Nephron (organoid): ENCODE measurements around the gene BTBD9.

Source experiments
- H3K27ac Mint-ChIP-seq, 3 experiments: 2 replicates each; pipeline ENCODE4 v1.8.0; 2020; ENCODE audit warnings: mixed read lengths in 3 of 3, mild to moderate bottlenecking in 2 of 3, moderate library complexity in 1 of 3
- H3K27me3 Mint-ChIP-seq: 2 replicates; pipeline ENCODE4 v1.8.0; 2021; ENCODE audit warnings: low read depth, mild to moderate bottlenecking, moderate library complexity, mixed read lengths
- H3K36me3 Mint-ChIP-seq: 2 replicates; pipeline ENCODE4 v1.8.0; 2020; ENCODE audit warnings: low read depth, mixed read lengths
- H3K4me1 Mint-ChIP-seq: 2 replicates; pipeline ENCODE4 v1.8.0; 2020; ENCODE audit warnings: mixed read lengths
- H3K4me3 Mint-ChIP-seq, 3 experiments: 2 replicates each; pipeline ENCODE4 v1.8.0; 2020; ENCODE audit warnings: mild to moderate bottlenecking in 3 of 3, mixed read lengths in 3 of 3, moderate library complexity in 2 of 3
- H3K9me3 Mint-ChIP-seq: 2 replicates; pipeline ENCODE4 v1.8.0; 2020; ENCODE audit warnings: mixed read lengths
- TF ChIP-seq, protein P1 (sequence below), 3 experiments: fragments of 200-600 bp; sonication (generic); IDR thresholded peaks; one replicate each; pipeline ENCODE4 v1.5.0; 2021; ENCODE audit warnings: antibody characterized with exemption in 3 of 3; ENCODE audit not compliant: unreplicated experiment in 3 of 3

BTBD9 gene

DNA sequence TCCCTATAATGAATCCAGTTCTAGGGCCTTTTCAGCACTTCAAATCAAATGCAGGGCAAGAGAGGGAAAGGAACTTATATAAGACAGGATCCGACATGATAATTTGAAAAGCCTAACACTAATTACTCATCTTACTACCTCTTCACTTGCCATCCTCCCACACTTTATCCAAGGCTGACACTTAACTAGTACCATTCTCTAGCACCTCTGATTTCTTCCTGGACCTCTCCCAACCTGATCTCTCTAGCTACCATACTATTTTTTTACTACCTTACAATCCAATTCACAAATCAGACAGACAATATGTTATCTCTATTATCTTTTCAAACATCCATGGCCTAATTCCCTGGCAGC lies 50.4 kb downstream of the BTBD9 start:
- H3K27ac Mint-ChIP-seq: no peak overlapping the region
- H3K4me1 Mint-ChIP-seq: no peaks in the 10 kb centered on the region
- H3K36me3 Mint-ChIP-seq: peaks cover 14% of the 10 kb centered on the region
- TF ChIP-seq, protein P1, sequence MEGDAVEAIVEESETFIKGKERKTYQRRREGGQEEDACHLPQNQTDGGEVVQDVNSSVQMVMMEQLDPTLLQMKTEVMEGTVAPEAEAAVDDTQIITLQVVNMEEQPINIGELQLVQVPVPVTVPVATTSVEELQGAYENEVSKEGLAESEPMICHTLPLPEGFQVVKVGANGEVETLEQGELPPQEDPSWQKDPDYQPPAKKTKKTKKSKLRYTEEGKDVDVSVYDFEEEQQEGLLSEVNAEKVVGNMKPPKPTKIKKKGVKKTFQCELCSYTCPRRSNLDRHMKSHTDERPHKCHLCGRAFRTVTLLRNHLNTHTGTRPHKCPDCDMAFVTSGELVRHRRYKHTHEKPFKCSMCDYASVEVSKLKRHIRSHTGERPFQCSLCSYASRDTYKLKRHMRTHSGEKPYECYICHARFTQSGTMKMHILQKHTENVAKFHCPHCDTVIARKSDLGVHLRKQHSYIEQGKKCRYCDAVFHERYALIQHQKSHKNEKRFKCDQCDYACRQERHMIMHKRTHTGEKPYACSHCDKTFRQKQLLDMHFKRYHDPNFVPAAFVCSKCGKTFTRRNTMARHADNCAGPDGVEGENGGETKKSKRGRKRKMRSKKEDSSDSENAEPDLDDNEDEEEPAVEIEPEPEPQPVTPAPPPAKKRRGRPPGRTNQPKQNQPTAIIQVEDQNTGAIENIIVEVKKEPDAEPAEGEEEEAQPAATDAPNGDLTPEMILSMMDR (IDR thresholded peaks at IDR 0.05; ENCODE audit: unreplicated experiment in 3 of 3): no peak
- no peaks in the 10 kb centered on the region for H3K9me3 Mint-ChIP-seq
- H3K4me3 Mint-ChIP-seq: no peak overlapping the region
- no peaks in the 10 kb centered on the region for H3K27me3 Mint-ChIP-seq

DNA sequence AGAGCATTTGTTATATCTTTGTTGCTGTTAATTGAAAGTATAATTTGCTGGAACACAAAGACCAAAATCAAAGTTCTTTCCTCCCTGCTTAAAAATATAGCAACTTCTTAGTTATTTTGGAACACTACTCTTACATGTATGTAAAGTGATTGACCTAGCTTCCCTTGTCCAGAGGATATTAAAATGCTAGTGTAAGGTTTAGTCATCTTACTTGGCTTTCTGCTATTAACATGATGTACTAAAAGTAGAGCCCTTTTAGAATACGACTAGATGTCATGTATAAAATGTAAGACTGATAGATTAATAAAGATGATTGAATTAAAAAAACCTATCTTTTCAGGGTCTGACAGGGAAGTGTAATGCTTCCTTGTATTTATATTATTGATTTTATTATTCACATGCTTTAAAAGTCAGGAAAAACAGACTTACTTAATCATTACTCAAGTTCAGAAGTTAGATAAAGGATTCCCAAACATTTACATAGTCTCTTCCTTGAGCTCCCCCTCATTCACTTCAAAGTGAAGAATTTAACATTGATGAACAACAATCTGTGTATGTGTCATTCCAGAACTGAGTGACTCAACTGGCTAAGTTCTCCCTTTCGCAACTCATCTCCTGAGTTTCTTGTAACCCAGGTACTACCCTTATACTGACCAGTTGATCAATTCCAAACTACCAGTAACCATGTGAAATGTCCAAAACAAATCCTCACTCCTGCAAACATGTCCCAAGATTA lies 50.9 kb downstream of the BTBD9 start:
- no peaks in the 10 kb centered on the region for H3K9me3 Mint-ChIP-seq
- no peak overlapping the region for H3K27ac Mint-ChIP-seq
- peaks cover 14% of the 10 kb centered on the region for H3K36me3 Mint-ChIP-seq
- H3K4me1 Mint-ChIP-seq: no peaks in the 10 kb centered on the region
- no peaks in the 10 kb centered on the region for H3K27me3 Mint-ChIP-seq
- H3K4me3 Mint-ChIP-seq: no peak overlapping the region
- TF ChIP-seq, protein P1 (IDR thresholded peaks at IDR 0.05; ENCODE audit: unreplicated experiment in 3 of 3): no peak

DNA sequence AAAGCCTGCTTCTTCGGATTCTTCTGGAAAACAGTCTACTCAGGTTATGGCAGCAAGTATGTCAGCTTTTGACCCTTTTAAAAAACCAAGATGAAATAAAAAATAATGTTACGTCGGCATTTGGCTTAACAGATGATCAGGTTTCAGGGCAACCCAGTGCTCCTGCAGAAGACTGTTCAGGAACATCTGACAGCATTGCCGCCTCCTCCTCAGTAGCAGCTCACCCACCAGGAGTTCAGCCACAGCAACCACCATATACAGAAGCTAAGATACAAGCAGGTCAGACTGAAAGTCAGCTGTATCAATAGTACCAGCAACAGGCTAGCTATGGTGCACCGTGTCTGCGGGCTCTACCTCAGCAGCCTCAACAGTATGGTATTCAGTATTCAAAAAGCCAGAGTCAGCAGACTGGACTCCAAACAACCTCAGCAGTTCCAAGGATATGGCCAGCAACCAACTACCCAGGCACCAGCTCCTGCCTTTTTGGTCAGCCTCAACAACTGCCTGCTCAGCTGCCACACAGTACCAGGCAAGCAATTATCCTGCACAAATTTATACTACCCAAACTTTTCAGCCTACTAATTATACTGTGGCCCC lies 51.9 kb downstream of the BTBD9 start:
- Mint-ChIP-seq H3K36me3 (peaks cover 6% of the 10 kb centered on the region), H3K4me1 (no peaks in the 10 kb centered on the region), H3K9me3 (no peaks in the 10 kb centered on the region), H3K27ac (no peak overlapping the region), H3K4me3 (no peak overlapping the region), H3K27me3 (no peaks in the 10 kb centered on the region)
- TF ChIP-seq, protein P1 (IDR thresholded peaks at IDR 0.05; ENCODE audit: unreplicated experiment in 3 of 3): no peak

DNA sequence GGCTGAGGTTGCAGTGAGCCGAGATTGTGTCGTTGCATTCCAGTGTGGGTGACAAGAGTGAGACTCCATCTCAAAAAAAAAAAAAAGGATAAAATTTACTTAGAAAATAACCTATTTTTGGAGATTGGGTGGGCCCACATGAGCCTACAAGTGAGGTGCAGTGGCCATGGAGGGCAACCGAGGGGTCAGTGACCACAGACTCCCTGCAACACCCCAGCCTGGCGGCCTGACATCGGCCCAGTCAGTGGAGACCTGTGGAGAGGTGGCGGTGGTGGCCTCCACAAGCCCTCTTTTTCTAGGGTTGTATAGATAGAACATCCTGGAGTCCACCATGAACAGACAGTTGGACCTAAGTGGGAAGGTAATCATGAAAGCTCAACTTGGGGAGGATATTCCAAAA lies 52.7 kb downstream of the BTBD9 start:
- Mint-ChIP-seq H3K36me3 (peaks cover under 1% of the 10 kb centered on the region), H3K9me3 (no peaks in the 10 kb centered on the region), H3K4me1 (no peaks in the 10 kb centered on the region), H3K27ac (no peak overlapping the region), H3K4me3 (no peak overlapping the region), H3K27me3 (no peaks in the 10 kb centered on the region)
- TF ChIP-seq, protein P1 (IDR thresholded peaks at IDR 0.05; ENCODE audit: unreplicated experiment in 3 of 3): no peak

DNA sequence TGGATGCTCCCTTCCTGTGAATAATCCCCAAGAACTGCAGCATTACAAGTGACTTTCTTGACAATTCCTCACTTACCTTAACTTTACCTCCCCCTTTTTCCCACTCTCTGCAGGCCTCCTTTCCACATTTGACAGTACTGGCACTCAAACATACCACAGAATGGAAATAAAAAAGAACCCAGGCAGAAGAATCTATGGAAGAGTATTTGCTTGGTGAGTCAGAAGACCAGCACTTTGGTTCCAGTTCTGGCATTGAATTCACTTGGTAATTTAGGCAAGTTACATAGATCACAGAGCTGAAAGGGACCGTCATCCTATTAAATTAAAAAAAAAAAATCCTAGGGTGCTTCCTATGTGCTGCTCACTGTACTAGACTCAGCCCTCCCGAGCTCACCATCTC lies 55.0 kb downstream of the BTBD9 start:
- Mint-ChIP-seq H3K27ac (no peak overlapping the region), H3K4me1 (no peaks in the 10 kb centered on the region), H3K9me3 (no peaks in the 10 kb centered on the region), H3K4me3 (no peak overlapping the region), H3K27me3 (no peaks in the 10 kb centered on the region), H3K36me3 (peaks cover 4% of the 10 kb centered on the region)
- TF ChIP-seq, protein P1 (IDR thresholded peaks at IDR 0.05; ENCODE audit: unreplicated experiment in 3 of 3): no peak

DNA sequence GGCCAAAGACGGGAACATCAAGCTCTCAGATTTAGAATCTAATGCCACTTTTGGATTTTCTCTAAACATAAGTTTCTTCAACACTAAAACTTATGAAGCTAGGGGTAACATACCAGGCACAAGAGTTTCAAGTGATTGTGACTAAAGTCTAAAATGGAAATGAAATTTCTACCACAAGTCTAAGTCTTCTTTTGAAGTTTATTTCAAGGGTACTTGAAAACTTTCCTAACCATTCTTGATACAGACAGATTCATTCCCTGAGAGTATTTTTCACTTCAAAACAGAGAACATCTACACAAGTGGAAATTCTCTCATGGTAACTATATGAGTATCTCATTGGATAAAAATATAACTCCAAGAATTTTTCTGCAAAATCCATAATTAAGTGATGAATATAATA lies 56.2 kb downstream of the BTBD9 start:
- H3K4me1 Mint-ChIP-seq: no peaks in the 10 kb centered on the region
- no peaks in the 10 kb centered on the region for H3K27me3 Mint-ChIP-seq
- H3K9me3 Mint-ChIP-seq: no peaks in the 10 kb centered on the region
- no peak overlapping the region for H3K4me3 Mint-ChIP-seq
- TF ChIP-seq, protein P1 (IDR thresholded peaks at IDR 0.05; ENCODE audit: unreplicated experiment in 3 of 3): no peak
- peaks cover 7% of the 10 kb centered on the region for H3K36me3 Mint-ChIP-seq
- no peak overlapping the region for H3K27ac Mint-ChIP-seq
